GM18519 (cell line): Measurements from ENCODE around the gene CADM1.
A peak's percentile ranks its signal among the peaks of the same experiment; 100 is the strongest.

Source experiments
- ATAC-seq: cut with Tn5 transposase; IDR thresholded peaks from one replicate; pipeline ENCODE4 v1.9.1; 2021; ENCODE audit warnings: mild to moderate bottlenecking, moderate library complexity; ENCODE audit not compliant: unreplicated experiment, low FRiP score

Gene CADM1

DNA sequence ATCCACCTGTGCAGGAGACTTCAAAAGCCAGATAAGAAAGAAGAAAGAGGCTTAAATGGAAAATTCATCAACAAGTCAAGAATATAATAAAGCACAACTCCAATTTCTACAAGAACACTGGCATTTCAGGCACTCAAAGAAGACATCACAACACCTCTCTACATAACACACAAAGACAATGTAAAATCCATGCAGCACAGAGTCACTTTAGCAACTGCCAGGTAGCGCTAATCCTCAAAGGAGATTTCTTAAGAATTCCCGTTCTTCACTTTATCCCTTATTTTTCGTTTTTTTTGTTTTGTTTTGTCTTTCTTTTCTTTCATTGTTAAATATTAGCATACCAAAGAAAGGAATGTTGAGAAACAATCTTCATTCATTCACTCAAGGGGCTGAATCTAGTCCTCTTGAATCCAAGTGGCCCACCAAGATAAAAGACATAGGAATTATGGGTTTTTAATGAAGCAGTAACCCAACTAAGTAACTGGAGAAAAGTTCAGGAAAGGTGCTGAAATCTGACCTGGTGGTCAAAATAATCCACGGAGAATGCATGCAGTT lies 95.0 kb downstream of the CADM1 start:
- no peak for ATAC-seq

GRCh38 chr11:115408036-115408921 lies 95.9 kb downstream of the CADM1 start:
- no peak for ATAC-seq

DNA sequence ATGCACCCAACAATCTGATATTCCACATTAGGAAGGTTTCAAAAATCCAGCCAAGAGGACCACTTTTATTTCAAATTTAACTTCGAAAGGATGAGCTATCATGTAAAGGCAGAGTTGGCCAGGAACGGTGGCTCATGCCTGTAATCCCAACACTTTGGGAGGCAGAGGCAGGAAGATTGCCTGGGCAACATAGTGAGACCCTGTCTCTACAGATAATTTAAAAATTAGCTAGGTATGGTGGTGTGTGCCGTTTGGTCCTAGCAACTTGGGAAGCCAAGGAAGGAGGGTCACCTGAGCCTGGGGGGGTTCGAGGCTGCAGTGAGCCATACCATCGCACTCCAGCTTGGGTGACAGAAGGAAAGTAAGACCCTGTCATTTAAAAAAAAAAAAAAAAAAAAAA lies 96.7 kb downstream of the CADM1 start:
- ATAC-seq: no peak

- no peak for ATAC-seq
Observed at GRCh38 chr11:115406404-115406803, 97.8 kb downstream of the CADM1 start.

GRCh38 chr11:115398333-115399080 lies 105.7 kb downstream of the CADM1 start:
- ATAC-seq: no peak

DNA sequence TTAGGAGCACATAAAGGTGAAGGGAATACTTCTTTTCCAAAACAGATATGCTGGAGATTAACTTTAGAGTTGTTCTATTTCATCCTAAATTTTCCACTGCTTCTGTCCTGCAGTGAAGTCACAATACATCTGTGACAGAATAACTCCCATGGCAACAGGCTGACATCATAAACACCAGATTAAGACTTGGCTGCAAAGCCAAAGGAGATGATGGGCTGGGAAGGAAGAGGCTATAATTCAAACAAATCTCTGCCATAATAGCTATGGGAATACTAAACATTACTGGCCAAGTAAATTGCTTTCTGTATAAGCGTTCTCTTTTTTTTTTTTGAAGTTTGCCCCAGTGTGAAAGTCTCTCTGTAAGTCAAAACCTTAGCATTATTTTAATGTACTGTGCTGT lies 107.7 kb downstream of the CADM1 start:
- no peak for ATAC-seq

DNA sequence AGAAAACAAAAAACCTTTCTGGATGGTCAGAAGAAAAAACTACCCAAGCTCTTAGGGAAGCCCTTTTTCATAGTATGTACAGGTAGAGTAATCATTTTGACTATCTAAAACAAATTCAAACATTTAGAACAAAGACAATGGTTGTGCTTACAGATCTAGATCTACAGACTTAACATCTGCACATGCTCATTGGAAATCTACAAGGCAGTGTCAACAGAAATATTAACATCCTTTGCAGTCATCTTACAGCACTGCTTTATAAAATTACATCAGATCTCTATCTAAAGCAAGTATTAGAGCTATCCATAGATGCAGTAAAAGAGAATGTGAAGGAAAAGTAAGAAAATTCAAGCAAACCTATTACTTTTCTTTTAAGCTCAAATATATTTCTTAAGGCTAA lies 110.3 kb downstream of the CADM1 start:
- ATAC-seq: no peak

- ATAC-seq: no peak
Observed at GRCh38 chr11:115391598-115391997, 112.6 kb downstream of the CADM1 start.

GRCh38 chr11:115391160-115391559 lies 113.1 kb downstream of the CADM1 start:
- ATAC-seq: no peak

GRCh38 chr11:115390441-115390840 lies 113.8 kb downstream of the CADM1 start:
- ATAC-seq: no peak

- ATAC-seq: no peak
Observed at GRCh38 chr11:115389790-115390189, 114.4 kb downstream of the CADM1 start.

DNA sequence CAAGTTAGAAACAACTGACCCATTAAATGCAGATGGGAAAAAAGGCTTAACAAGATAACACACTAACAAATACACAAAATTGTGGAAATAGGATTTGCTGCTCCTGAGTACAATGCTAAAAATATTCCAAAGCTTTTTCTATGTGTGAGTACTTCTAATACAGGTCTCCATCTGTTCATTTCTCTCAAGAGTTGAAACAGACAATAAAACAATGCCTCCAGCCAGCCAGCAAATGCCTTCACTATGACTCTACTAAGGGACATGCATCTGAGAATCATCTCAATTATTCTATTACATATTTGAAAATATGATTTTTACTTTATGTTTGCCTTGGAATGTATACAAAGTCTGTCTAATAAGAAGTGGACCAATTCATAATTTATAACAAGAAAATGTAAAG lies 119.0 kb downstream of the CADM1 start:
- ATAC-seq: no peak

DNA sequence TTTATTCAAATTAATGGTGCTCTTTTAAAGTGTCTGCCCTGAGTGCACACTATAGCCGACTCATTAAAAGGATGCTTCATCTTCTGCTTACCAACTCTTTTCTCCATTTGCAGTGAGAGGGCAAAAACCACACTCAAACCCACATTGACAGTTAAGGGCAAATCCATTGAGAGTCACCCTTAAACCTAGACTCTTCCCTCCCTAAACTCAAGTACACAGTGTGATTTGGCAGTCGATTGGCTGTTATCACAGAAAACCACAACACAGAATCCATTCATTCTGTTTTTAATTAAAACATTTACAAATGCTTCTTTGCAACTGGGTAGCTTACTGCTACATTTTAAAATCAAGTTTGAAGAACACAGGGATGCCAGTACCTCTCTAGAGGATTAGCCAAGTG lies 120.0 kb downstream of the CADM1 start:
- no peak for ATAC-seq

GRCh38 chr11:115383431-115383830 lies 120.8 kb downstream of the CADM1 start:
- ATAC-seq: no peak

DNA sequence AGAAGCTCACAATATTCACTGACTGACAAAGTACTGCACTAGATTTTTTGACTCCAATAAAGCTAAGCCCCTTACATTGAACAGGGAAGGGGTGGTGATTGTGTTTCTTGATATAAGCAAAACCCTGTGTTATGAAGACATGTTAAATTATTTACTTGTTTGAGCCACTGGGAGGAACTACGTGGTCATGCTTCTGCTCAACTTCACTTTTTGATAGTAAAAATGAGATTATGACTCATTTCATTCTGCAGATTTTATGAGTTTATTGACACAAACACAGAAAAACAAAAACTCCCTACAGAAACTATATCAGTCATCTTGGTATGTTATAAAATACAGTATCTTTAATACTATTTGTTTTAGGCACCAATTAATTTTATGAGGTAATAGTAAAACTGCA lies 124.7 kb downstream of the CADM1 start:
- ATAC-seq: peak; percentile 56

DNA sequence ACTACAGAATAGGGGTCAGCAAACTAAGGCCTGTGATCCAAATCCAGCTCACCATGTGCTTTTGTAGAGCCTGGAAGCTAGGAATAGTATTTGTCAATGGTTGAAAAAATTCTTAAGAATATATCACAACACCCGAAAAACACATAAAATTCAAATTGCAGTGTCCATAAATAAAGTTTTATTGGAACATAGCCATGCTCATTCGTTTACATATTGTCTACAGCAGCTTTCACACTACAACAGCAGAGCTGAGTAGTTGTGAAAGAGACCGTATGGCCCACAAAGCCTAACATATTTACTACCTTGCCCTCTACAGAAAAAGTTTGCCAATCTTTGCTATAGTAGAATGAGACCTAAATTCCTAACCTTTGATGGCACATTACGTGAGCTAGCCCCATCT lies 125.7 kb downstream of the CADM1 start:
- no peak for ATAC-seq

- ATAC-seq: no peak
Observed at GRCh38 chr11:115377882-115378296, 126.3 kb downstream of the CADM1 start.

DNA sequence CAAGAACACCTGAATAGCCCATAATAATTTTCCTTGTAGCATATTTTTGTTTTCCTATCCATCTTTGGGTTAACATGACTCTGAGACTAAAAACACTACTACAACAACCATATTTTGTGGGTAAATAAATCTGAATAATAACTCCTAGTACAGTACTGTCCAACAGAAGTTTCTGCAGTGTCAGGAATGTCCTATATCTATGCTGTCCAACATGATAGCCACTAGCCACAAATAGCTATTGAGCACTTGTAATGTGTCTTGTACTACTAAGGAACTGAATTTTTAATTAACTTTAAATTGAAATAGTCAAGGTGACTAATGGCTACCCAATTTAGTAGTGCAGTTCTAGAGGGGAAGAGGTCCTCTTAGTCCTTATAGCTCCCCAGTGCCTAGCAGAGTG lies 135.6 kb downstream of the CADM1 start:
- no peak for ATAC-seq

GRCh38 chr11:115366826-115367225 lies 137.4 kb downstream of the CADM1 start:
- ATAC-seq: no peak

DNA sequence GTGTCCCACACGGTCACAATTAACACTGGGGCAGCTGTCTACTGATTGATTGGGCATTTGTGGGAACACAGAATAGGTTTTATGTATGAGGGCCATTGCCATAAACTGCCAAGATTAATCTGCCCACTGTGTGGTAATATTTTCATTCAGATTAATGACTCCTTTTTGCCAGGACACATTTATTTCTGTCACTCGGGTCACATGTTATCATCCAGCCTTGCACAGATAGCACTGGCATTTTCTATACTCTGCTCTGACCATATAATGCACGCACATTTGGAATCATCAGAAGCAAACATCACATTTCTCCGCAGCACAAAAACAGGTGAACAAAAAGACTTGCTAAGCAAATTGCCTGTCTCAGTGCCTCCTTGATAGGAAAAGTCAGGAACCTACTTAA lies 138.3 kb downstream of the CADM1 start:
- ATAC-seq: no peak

DNA sequence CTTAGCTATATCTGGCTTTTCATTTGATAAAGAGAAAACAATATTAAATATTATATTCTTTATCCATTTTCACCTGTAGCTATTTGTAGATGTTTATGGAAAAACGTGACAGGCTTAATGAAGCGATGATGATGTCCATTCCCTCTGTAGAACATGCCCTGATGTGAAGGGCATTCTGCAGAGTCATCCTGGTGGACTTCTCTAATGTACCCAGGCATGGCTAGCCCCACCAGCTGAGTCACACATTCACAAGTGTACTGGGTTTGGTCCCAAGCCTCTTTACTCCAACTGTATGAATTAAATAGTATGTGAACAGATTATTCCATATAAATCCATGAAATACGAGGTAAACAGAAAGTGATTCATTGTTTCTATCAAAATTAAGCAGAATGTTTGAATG lies 139.3 kb downstream of the CADM1 start:
- no peak for ATAC-seq

- no peak for ATAC-seq
Observed at GRCh38 chr11:115363921-115364320, 140.3 kb downstream of the CADM1 start.
